GM12875 (cell line): ENCODE measurements around the gene PDCD4.

Experiments used
- H3K4me3 ChIP-seq: one replicate; pipeline ENCODE4 v1.5.1; 2011; ENCODE audit warnings: low read depth, low read length, control low read depth
- TF ChIP-seq, protein P1 (sequence below): IDR thresholded peaks from 2 replicates; pipeline ENCODE4 v1.5.1; 2011; ENCODE audit warnings: low read depth, mild to moderate bottlenecking, control low read depth, inconsistent platforms, low read length, moderate library complexity, borderline replicate concordance; ENCODE audit not compliant: insufficient read depth

Gene PDCD4

DNA sequence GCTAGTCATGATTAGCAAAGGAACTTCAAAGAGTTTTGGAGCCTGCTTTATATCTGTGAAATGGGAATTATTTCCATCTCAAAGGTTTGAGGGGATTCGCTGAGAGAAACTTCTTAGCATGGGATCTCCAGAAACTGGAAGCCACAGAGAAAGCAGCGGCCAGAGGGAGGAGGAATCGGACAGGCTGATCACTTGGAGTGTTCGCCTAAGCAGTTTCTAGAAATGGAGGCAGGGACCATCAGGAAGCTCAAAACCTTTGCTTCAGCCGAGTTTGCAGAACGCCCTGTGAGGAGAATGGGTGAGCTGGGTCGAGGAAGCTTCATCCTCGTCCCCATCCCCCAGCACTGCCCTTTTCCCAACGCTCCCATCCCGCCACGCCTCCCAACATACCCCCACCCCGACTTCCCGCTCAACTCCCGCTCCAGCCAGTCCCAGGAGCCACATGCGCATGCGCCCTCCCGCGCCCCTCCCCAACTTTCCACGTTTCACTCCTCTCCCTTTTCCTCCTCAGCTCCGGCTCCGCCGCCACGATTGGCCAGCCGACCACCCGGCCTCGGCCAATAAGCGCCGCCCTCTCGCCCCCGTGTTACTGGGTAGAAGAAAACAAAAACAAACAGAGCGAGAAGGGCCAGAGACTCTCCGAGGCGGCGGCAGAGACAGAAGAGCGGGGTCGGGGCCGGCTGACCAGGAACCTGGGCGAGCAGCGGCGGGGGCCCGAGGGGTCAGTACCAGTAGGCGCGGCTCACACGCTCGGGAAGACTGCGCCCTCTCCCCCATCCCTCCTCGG lies at the start of gene PDCD4:
Gene PDCD4, plus strand, starts transcription at position 631 of the 787 bp plus-strand sequence. CDS start 4,100 bp downstream, outside the sequence.
- peak within 1 kb of the TSS; percentile 85 for H3K4me3 ChIP-seq
- TF ChIP-seq, protein P1, sequence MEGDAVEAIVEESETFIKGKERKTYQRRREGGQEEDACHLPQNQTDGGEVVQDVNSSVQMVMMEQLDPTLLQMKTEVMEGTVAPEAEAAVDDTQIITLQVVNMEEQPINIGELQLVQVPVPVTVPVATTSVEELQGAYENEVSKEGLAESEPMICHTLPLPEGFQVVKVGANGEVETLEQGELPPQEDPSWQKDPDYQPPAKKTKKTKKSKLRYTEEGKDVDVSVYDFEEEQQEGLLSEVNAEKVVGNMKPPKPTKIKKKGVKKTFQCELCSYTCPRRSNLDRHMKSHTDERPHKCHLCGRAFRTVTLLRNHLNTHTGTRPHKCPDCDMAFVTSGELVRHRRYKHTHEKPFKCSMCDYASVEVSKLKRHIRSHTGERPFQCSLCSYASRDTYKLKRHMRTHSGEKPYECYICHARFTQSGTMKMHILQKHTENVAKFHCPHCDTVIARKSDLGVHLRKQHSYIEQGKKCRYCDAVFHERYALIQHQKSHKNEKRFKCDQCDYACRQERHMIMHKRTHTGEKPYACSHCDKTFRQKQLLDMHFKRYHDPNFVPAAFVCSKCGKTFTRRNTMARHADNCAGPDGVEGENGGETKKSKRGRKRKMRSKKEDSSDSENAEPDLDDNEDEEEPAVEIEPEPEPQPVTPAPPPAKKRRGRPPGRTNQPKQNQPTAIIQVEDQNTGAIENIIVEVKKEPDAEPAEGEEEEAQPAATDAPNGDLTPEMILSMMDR = no peak

DNA sequence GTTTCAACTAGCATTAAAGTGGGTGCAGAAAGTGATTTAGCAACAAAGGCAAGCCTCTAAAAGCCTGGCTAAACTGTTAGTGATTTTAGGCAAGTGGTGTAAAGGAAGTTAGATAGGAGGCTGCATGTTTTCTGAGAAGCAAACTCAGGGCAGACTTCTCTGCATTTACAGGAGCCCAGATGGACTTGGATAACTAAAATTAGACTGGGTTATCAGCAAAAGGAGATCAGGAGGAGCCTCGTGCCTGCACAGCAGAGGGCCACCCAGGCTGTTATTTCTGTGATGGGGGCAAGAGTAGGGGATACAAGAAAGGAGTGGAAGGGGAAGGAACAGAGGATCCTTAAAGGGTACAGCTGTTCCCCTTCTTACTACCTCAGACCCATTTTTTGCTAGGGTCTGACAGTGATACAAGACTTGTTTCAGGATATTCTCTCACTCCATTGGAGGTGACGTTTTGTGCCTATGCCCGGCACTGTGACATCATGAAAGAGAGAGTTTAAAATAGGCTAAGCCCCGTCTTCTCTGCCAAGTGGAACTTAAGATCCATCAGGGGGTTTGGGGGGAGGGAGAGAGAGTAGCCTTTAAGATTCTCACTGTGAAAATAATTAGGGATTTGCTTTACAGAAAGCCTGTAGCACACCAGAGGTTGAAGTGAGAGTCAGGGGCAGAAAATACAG lies 49.6 kb upstream of the PDCD4 start:
- H3K4me3 ChIP-seq = no peak overlapping the region
- TF ChIP-seq, protein P1 = no peak

DNA sequence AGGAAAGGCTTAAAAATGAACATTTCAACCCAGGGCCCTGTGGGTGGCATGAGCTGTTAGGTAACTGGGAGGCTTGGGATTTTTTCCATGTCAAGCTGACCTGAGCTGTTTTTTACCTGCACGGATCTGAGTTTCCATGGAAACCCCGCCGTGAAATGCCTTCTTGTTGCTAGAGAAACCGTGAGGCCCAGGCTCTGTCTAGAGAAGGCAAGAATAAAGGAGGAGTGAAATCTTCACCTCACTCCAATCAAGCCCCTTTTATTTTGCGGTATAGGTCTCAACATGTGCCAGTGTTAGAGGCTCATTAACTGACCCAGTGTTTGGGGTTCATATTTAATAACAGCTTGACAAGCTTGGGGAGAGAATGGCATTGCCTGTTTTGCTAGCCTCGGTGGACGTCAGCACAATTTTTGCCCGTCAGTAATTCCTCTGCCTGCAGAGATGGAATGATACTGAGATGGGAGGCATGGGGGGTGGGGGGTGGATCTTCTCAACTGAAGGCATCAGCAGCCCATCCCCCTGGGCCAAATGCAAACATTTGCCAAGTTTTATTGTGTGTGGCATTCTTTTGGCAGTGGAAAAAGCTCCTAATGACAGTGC lies 48.9 kb upstream of the PDCD4 start:
- TF ChIP-seq, protein P1 = no peak
- no peak overlapping the region for H3K4me3 ChIP-seq

DNA sequence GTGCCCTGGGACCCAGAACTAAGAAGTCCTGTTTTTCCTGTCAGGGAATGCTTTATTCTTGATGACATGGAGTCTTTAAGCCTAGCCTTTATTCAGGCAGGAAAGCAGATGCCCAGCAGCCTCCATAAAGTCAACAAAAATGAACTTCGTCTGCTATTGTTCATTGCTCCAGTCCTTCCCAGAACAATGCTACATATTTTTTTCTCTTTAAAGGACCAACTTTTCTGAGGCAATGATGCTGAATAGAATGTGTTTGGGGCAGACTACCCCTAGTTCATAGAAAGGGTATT lies 47.6 kb upstream of the PDCD4 start:
- TF ChIP-seq, protein P1 = no peak
- H3K4me3 ChIP-seq = no peak overlapping the region

DNA sequence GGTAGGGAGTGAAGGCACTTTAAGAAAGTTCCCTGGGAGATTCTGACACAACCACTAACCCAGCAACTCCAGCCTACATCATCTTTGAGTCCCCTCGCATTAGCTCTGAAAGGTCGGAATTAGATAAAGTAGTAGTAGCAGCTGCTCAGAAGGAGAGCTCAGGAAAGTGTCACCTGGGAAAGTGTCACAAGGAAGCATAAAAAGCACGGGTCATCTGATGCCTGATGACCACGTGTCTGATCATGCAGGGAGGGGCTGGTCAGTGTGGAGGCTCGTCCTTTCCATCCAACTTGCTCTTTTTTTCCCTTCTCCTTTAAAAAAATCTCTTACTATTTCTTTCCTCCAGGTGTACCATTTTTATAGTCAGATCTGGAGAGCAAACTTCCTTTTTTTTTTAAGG lies 47.1 kb upstream of the PDCD4 start:
- TF ChIP-seq, protein P1 = no peak

DNA sequence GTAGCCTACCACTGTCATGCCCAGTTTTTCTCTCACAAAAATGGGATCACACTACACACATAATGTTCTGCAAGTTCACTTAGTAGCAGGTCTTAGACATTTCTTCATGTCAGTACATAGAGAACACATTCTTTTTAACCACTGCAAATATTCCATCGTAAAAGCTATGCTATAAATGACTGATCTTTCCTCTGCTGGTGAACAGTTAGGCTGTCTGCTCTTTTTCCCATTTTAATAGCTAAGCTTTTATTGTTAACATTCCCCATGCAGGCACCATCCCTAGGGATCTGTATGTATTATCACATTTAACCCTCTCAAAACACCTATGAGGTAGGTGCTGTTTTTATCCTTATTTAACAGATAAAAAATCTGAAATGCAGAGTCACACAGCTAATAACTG lies 46.2 kb upstream of the PDCD4 start:
- TF ChIP-seq, protein P1 = no peak
- no peak overlapping the region for H3K4me3 ChIP-seq

More for the DNA sequence above, 47.1 kb upstream of the PDCD4 start:
- H3K4me3 ChIP-seq = no peak overlapping the region
